ENCODE data around the gene CEP162.

DNA sequence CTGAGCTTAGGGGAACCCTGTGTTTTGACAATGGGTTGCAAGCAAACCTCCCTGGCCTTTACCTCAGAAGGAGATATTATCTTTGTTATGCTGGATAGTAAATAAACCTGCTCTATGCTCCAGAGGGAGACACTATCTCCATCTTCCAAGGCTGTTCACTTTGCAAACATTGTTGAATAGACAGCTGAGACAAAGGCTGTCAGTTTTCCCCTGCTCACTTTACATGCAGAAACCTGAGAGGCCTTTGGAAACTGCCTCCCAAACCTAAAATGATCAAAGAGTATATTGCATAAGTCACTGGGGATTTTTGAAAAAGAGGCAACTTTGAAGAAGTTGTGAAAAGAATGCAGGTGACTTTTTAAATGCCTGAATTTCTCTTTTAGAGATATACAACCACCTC is 132.3 kb downstream of the CEP162 start:
- TF ChIP-seq, protein P1, sequence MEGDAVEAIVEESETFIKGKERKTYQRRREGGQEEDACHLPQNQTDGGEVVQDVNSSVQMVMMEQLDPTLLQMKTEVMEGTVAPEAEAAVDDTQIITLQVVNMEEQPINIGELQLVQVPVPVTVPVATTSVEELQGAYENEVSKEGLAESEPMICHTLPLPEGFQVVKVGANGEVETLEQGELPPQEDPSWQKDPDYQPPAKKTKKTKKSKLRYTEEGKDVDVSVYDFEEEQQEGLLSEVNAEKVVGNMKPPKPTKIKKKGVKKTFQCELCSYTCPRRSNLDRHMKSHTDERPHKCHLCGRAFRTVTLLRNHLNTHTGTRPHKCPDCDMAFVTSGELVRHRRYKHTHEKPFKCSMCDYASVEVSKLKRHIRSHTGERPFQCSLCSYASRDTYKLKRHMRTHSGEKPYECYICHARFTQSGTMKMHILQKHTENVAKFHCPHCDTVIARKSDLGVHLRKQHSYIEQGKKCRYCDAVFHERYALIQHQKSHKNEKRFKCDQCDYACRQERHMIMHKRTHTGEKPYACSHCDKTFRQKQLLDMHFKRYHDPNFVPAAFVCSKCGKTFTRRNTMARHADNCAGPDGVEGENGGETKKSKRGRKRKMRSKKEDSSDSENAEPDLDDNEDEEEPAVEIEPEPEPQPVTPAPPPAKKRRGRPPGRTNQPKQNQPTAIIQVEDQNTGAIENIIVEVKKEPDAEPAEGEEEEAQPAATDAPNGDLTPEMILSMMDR (IDR thresholded peaks at IDR 0.05) = no peak
- TF ChIP-seq POLR2A (IDR thresholded peaks at IDR 0.05) = no peak

All from heart left ventricle (tissue), 13 donors.